Measurements from ENCODE around the gene IL4R. TPM values are rescaled to one million over a fixed set of nuclear protein-coding genes. Genes with fewer than 3 reads are reported as not detected.

Gene IL4R
- total and polyA plus RNA-seq, 2 experiments from 2014 or later: 6.4 to 17.6 TPM

DNA sequence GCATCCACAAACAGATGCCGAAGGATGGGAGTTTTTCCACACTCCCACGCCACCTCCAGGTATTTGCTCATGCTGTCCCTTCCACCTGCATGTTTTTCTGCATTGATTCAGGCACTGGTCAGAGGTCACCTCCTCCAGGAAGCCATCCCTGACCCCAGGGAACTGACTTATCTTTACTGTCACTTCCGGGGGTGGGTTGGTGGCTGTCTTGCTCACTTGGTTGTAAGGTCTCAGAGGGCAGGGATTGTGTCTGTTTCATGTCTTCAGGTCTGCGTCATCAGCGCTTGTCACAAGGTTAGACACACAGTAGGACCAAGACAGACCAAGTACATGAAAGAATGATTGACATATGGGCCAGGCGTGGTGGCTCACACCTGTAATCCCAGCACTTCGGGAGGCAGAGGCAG, 1.9 kb upstream of the IL4R start:
- TF ChIP-seq, protein P1, sequence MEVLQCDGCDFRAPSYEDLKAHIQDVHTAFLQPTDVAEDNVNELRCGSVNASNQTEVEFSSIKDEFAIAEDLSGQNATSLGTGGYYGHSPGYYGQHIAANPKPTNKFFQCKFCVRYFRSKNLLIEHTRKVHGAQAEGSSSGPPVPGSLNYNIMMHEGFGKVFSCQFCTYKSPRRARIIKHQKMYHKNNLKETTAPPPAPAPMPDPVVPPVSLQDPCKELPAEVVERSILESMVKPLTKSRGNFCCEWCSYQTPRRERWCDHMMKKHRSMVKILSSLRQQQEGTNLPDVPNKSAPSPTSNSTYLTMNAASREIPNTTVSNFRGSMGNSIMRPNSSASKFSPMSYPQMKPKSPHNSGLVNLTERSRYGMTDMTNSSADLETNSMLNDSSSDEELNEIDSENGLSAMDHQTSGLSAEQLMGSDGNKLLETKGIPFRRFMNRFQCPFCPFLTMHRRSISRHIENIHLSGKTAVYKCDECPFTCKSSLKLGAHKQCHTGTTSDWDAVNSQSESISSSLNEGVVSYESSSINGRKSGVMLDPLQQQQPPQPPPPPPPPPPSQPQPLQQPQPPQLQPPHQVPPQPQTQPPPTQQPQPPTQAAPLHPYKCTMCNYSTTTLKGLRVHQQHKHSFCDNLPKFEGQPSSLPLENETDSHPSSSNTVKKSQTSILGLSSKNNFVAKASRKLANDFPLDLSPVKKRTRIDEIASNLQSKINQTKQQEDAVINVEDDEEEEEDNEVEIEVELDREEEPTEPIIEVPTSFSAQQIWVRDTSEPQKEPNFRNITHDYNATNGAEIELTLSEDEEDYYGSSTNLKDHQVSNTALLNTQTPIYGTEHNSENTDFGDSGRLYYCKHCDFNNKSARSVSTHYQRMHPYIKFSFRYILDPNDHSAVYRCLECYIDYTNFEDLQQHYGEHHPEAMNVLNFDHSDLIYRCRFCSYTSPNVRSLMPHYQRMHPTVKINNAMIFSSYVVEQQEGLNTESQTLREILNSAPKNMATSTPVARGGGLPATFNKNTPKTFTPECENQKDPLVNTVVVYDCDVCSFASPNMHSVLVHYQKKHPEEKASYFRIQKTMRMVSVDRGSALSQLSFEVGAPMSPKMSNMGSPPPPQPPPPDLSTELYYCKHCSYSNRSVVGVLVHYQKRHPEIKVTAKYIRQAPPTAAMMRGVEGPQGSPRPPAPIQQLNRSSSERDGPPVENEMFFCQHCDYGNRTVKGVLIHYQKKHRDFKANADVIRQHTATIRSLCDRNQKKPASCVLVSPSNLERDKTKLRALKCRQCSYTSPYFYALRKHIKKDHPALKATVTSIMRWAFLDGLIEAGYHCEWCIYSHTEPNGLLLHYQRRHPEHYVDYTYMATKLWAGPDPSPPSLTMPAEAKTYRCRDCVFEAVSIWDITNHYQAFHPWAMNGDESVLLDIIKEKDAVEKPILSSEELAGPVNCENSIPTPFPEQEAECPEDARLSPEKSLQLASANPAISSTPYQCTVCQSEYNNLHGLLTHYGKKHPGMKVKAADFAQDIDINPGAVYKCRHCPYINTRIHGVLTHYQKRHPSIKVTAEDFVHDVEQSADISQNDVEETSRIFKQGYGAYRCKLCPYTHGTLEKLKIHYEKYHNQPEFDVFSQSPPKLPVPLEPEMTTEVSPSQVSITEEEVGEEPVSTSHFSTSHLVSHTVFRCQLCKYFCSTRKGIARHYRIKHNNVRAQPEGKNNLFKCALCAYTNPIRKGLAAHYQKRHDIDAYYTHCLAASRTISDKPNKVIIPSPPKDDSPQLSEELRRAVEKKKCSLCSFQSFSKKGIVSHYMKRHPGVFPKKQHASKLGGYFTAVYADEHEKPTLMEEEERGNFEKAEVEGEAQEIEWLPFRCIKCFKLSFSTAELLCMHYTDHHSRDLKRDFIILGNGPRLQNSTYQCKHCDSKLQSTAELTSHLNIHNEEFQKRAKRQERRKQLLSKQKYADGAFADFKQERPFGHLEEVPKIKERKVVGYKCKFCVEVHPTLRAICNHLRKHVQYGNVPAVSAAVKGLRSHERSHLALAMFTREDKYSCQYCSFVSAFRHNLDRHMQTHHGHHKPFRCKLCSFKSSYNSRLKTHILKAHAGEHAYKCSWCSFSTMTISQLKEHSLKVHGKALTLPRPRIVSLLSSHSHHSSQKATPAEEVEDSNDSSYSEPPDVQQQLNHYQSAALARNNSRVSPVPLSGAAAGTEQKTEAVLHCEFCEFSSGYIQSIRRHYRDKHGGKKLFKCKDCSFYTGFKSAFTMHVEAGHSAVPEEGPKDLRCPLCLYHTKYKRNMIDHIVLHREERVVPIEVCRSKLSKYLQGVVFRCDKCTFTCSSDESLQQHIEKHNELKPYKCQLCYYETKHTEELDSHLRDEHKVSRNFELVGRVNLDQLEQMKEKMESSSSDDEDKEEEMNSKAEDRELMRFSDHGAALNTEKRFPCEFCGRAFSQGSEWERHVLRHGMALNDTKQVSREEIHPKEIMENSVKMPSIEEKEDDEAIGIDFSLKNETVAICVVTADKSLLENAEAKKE (CRISPR knock-in tag; IDR thresholded peaks at IDR 0.05): no peak
- TF ChIP-seq ZNF114 (CRISPR knock-in tag; IDR thresholded peaks at IDR 0.05): no peak
- TF ChIP-seq NANOG (IDR thresholded peaks at IDR 0.05; ENCODE audit: borderline replicate concordance): no peak
- Histone ChIP-seq H3K9me2 (ENCODE audit: insufficient read depth) (no peaks in the 10 kb centered on the region), H2AFZ (no peak overlapping the region), H3F3A (replicated peaks; ENCODE audit: low read depth) (0 out of 2 replicates have a peak, but pooled peaks cover 2% of the 10 kb centered on the region), H4K20me1 (replicated peaks; ENCODE audit: insufficient read depth) (no peaks in the 10 kb centered on the region), H3K27ac (ENCODE audit: low read depth) (no peak overlapping the region), H3K36me3 (ENCODE audit: insufficient read depth) (no peaks in the 10 kb centered on the region), H3K4me2 (no peak overlapping the region), H3K4me1 (ENCODE audit: insufficient read depth) (peaks cover 10% of the 10 kb centered on the region; the same call in 1 of the 2 replicates), H3K79me2 (replicated peaks; ENCODE audit: insufficient read depth) (peaks cover 6% of the 10 kb centered on the region; the same call in 1 of the 2 replicates), H3K4me3 (no peak overlapping the region), H3K27me3 (ENCODE audit: insufficient read depth) (peaks cover 17% of the 10 kb centered on the region)
- DNase-seq (ENCODE audit: low spot score) (no peak), ATAC-seq (no peak)
- Mint-ChIP-seq H3K9me3 (no peaks in the 10 kb centered on the region; the same call in 2 of the 3 replicates), H3K4me1 (peaks cover 15% of the 10 kb centered on the region), H3K36me3 (ENCODE audit: low read depth) (no peaks in the 10 kb centered on the region; the same call in 1 of the 3 replicates), H3K27ac (no peak overlapping the region), H3K4me3 (no peak overlapping the region), H3K27me3 (ENCODE audit: insufficient read depth, low read depth, poor library complexity) (peaks cover 10% of the 10 kb centered on the region)

GRCh38 chr16:27312580-27313421, 973 bp upstream of the IL4R start:
- no peaks in the 10 kb centered on the region for H3K36me3 ChIP-seq (ENCODE audit: insufficient read depth)
- H2AFZ ChIP-seq: peak overlapping the region; percentile 97
- H3K36me3 Mint-ChIP-seq (ENCODE audit: low read depth): no peaks in the 10 kb centered on the region; the same call in 1 of the 3 replicates
- H3K4me3 Mint-ChIP-seq: peak overlapping the region; percentile 83
- peak overlapping the region; percentile 92 for H3K4me2 ChIP-seq
- no peak for DNase-seq (ENCODE audit: low spot score)
- peaks cover 12% of the 10 kb centered on the region for H3K4me1 ChIP-seq (ENCODE audit: insufficient read depth)
- no peaks in the 10 kb centered on the region for H3K9me2 ChIP-seq (ENCODE audit: insufficient read depth)
- H3F3A ChIP-seq (replicated peaks; ENCODE audit: low read depth): 0 out of 2 replicates have a peak, but pooled peaks cover 2% of the 10 kb centered on the region
- H3K27me3 ChIP-seq (ENCODE audit: insufficient read depth): peaks cover 17% of the 10 kb centered on the region
- peak overlapping the region; percentile 86 for H3K4me3 ChIP-seq
- peaks cover 23% of the 10 kb centered on the region for H3K4me1 Mint-ChIP-seq
- peaks cover 8% of the 10 kb centered on the region; the same call in 1 of the 2 replicates for H3K79me2 ChIP-seq (replicated peaks; ENCODE audit: insufficient read depth)
- no peaks in the 10 kb centered on the region; the same call in 1 of the 2 replicates for H4K20me1 ChIP-seq (replicated peaks; ENCODE audit: insufficient read depth)
- H3K27ac ChIP-seq (ENCODE audit: low read depth): no peak overlapping the region
- ATAC-seq: no peak
- H3K27me3 Mint-ChIP-seq (ENCODE audit: insufficient read depth, low read depth, poor library complexity): peaks cover 10% of the 10 kb centered on the region
- H3K9me3 Mint-ChIP-seq: no peaks in the 10 kb centered on the region; the same call in 2 of the 3 replicates
- H3K27ac Mint-ChIP-seq: no peak overlapping the region
- TF ChIP-seq ZNF331 (CRISPR knock-in tag; IDR thresholded peaks at IDR 0.05; ENCODE audit: low read depth) (no peak), STAT1 (IDR thresholded peaks at IDR 0.05; ENCODE audit: unreplicated experiment) (no peak), ETS1 (IDR thresholded peaks at IDR 0.05) (no peak)

All from GM23338 (cell line).